Suppressor macrophage treated with lipopolysaccharide for 4 hours (primary cell): ENCODE results near the gene FBN2.
A peak's percentile ranks its signal among the peaks of the same experiment; 100 is the strongest.

Source experiments
- DNase-seq: peaks from one replicate; pipeline ENCODE4 v3.0.0-alpha.2; 2020

The FBN2 gene

GRCh38 chr5:128413356-128413755, 124.7 kb downstream of the FBN2 start:
- no peak for DNase-seq

GRCh38 chr5:128412145-128412930, 125.7 kb downstream of the FBN2 start:
- DNase-seq = no peak

GRCh38 chr5:128409166-128409800, 128.8 kb downstream of the FBN2 start:
- DNase-seq = no peak

GRCh38 chr5:128408622-128409021, 129.4 kb downstream of the FBN2 start:
- no peak for DNase-seq

GRCh38 chr5:128407944-128408343, 130.1 kb downstream of the FBN2 start:
- no peak for DNase-seq

- DNase-seq = no peak
Measured at GRCh38 chr5:128406803-128407202, 131.2 kb downstream of the FBN2 start.

GRCh38 chr5:128405159-128405558, 132.9 kb downstream of the FBN2 start:
- DNase-seq = no peak

- DNase-seq = no peak
Measured at GRCh38 chr5:128403333-128403732, 134.7 kb downstream of the FBN2 start.

GRCh38 chr5:128402506-128402905, 135.5 kb downstream of the FBN2 start:
- DNase-seq = no peak

GRCh38 chr5:128400766-128401165, 137.3 kb downstream of the FBN2 start:
- peak; percentile 12 for DNase-seq

GRCh38 chr5:128399111-128399510, 138.9 kb downstream of the FBN2 start:
- no peak for DNase-seq

GRCh38 chr5:128397876-128398275, 140.2 kb downstream of the FBN2 start:
- DNase-seq = no peak

- no peak for DNase-seq
Measured at GRCh38 chr5:128395073-128395472, 143.0 kb downstream of the FBN2 start.

- no peak for DNase-seq
Measured at GRCh38 chr5:128384068-128384467, 154.0 kb downstream of the FBN2 start.

- no peak for DNase-seq
Measured at GRCh38 chr5:128380337-128380736, 157.7 kb downstream of the FBN2 start.

GRCh38 chr5:128378632-128379031, 159.4 kb downstream of the FBN2 start:
- no peak for DNase-seq

- DNase-seq = no peak
Measured at GRCh38 chr5:128378196-128378595, 159.8 kb downstream of the FBN2 start.

GRCh38 chr5:128376577-128376976, 161.5 kb downstream of the FBN2 start:
- DNase-seq = no peak

GRCh38 chr5:128366147-128366546, 171.9 kb downstream of the FBN2 start:
- no peak for DNase-seq

GRCh38 chr5:128362370-128362769, 175.7 kb downstream of the FBN2 start:
- no peak for DNase-seq

- DNase-seq = no peak
Measured at GRCh38 chr5:128358826-128359225, 179.2 kb downstream of the FBN2 start.

- DNase-seq = no peak
Measured at GRCh38 chr5:128357226-128357625, 180.8 kb downstream of the FBN2 start.

- no peak for DNase-seq
Measured at GRCh38 chr5:128355961-128356360, 182.1 kb downstream of the FBN2 start.

GRCh38 chr5:128353441-128354107, 184.5 kb downstream of the FBN2 start:
- DNase-seq = no peak
